Activated CD8-positive, alpha-beta memory T cell treated with anti-CD3 and anti-CD28 coated beads, Interleukin-2, amount 50 U/mL, for 4 hours (primary cell): Measurements from ENCODE around the gene MUC5B.
A peak's percentile ranks its signal among the peaks of the same experiment; 100 is the strongest.

Experiments
- DNase-seq: peaks from one replicate; pipeline ENCODE4 v3.0.0-alpha.2; 2020

The MUC5B gene

DNA sequence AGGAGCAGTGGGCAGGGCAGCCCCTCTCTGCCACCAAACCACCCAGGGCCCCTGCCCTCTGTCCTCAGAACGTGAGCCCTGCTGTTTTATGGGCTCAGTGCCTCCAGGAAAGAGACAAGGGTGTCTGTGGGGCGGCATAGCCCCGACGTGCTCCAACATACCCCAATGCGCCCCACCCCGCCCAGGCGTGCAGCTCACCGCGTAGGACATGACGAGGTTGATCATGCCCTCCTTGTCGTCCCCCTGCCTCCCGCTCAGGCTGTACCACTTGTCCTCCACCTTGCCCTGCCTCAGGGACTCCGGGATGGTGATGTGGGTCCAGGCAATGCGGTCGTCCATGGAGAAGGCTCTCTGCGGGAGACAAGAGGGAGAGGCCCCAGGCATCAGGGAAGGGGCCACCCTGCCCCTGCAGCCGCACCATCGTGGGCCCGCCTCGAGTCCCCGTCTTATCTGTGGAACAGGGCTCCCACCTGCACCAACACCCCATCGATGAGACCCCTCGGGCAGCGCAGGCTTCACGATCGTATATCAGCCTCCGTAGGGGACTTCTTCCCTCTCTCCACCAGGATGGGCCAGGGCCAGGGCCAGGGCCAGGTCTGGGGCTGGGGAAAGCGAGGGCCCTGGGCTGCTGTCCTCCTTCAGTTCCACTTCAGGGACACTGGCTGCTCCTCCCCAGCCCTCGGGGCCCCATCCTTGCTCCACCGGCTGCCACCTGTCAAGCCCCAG, 65.7 kb downstream of the MUC5B start:
- no peak for DNase-seq

- no peak for DNase-seq
Observed at GRCh38 chr11:1289211-1289935, 66.5 kb downstream of the MUC5B start.

DNA sequence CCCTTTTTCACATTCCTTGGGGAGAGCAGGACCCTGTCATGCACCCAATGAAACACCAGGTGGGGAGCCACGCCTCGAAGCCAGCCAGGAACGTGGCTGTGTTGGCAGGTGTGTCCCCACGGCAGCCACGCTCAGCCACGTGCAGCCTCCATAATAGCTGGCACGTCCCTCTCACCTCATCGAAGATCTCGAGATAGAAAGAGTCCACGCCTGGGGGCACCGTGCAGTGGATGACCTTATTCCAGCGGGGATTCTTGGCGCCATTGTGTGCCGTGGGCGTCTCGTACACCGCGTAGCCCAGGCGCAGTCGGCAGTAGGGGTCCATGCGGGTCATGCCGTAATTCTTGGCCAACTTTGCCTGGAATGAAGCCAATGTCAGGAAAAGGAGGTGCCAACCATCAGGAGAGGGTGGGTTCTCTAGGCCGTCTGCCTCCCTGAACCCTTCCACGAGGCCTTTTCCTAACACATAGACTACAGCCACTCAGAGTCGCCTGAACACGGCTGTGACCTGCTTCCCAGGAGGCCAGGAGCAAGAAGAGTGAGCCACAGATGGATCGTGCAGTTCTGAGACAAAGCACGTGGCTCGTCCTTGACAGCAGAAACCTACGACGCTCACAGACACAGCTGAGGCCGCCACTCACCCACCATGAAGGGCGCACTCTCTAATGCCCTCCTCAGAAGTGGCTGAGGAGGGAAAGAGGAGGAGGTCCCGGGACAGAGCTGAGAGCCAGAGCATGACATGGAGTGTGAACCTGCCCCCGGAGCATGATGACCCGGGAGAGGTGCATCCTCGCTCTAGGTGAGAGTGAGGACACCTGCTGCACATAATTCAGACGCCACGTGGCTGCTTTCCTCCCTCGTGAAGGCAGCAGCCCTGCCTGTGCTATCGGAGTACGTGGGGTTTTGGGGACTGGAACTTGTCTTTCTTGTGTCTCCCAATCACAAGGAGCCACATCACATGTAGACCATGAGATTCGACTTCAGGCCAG, 67.5 kb downstream of the MUC5B start:
- DNase-seq = no peak

DNA sequence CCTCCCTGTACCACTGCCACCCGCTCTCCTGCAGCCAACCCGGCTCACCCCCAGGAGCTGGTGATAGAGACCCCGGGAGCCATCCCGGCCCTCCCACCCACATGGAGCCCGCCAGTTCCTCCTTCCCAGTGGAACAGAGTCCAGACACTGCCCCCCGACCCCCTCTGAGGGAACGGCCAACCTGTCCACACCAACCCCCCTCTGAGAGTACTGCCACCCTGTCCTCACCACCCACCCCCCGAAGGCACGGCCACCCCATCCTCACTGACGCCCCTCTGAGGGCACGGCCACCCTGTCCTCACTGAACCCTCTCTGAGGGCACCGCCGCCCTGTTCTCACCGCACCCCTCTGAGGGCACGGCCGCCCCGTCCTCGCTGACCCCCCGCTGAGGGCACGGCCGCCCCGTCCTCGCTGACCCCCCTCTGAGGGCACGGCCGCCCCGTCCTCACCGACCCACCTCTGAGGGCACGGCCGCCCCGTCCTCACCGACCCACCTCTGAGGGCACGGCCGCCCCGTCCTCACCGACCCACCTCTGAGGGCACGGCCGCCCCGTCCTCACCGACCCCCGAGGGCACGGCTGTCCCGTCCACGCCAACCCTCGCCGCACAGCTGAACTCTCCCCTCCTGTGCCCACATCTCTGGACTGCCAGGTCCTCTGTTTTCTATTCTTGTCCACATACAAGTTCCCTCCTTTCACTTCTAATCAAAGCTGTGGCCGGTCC, 68.6 kb downstream of the MUC5B start:
- peak; percentile 3 for DNase-seq

DNA sequence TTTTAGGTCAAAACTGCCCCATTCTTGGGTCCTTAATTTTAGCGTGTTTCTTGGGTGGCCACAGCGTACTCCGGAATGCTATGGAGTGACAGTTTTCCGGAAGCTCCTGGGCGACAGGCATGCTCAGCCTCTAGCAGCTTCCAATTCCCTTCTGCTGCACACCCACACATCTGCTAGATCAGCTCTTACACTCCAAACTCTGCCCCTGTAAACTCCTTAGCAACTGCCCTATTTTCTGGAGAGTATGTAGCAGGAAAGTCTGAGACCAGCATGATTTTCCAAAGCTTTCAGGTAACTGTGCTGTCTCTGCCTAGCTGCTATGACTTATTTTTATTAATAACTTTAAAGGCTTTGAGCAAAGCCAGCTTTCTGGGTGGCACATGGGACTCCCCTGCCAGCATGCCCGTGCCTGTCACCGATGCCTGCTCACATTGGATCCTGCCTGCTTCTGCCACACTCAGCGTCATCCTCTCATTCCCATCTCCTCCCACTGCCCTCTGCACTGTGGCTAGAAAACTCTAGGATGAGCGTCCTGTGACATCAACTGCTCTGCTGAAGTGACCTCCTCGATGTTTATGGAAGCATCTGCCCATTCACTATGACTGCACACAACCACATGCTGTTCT, 69.3 kb downstream of the MUC5B start:
- no peak for DNase-seq

DNA sequence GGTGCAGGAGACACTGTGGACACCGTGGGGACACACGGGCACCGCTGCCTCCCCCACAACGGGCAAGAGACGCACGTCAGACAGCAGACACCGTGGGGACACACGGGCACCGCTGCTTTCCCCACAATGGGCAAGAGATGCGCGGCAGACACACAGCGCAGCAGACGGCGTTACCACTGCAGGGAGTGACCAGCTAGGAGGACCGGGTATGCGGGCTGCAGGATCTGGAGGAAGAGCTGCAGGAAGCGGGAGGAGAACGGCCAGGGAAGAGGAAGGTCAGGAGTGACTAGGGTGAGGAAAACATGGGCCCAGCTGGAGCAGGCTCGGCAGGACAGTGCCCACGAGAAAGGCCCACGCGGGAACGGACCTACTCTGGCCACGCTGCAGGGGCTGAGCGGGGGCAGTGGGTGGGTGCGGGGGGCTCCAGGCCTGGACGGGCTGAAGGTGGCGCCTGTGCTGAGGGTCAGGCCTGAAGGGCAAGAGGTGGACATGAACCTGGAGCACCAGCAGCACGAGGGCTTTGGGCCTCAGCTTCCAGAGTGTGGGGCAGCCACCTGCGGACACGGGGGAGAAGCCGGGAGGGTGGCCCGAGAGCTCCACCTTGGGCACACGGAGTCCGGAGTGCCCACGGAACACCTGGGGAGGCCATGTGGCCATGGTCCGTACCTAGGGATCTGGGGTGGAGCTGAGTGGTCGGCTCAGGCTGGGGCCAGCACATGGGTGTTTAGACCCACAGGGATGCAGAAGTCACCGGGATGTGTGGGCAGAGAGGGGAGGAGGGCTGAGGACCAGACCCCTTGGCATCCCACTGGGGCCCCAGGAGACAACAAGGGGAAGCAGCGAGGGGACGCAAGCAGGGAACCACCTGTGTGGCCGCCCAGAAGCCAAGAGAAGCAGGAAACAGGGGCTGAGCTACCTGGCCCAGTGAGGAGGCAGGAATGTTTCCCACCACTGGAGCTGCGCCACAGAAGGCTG, 70.1 kb downstream of the MUC5B start:
- DNase-seq = no peak

- DNase-seq = peak; percentile 15
Observed at GRCh38 chr11:1293619-1294015, 70.8 kb downstream of the MUC5B start.

DNA sequence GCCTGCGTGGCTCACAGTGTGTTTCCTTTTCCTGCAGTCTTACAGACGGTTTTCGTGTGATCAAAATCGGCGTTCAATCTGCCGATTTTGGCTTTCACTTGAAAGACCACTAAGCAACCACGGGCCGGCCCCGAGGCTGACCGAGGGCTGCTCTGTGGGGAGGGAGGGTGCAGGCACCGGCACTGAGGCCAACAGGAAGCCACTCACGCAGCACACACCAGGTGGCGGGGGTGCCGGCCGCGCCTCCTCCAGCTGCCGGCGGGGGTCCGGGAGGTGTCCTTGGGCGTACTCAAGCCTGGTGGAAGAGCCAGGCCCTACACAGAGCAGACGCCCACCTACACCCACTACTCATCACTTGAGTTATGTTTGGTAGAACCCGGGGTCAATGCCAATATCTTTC, 72.2 kb downstream of the MUC5B start:
- DNase-seq = peak; percentile 13

DNA sequence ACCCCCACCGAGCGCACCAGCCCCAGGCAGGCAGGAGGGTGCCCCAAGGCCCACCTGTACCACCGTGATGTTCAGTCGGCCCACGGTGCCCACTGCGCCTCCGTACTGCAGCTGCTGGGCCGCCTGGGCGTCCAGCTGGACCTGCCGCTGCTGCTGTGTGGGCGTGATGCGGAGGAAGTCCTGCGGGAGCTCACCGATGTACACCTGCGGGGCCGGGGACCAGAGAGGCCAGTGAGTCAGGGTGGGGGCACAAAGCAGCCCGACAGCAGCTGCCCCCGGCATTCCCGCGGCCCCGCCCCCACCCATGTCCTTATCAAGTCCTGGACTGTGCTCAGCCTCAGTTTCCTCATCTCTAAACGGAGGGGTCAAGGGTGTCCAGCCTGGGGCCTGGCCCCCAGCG, 72.7 kb downstream of the MUC5B start:
- DNase-seq = peak; percentile 13

GRCh38 chr11:1296287-1296686, 73.4 kb downstream of the MUC5B start:
- DNase-seq = peak; percentile 12

DNA sequence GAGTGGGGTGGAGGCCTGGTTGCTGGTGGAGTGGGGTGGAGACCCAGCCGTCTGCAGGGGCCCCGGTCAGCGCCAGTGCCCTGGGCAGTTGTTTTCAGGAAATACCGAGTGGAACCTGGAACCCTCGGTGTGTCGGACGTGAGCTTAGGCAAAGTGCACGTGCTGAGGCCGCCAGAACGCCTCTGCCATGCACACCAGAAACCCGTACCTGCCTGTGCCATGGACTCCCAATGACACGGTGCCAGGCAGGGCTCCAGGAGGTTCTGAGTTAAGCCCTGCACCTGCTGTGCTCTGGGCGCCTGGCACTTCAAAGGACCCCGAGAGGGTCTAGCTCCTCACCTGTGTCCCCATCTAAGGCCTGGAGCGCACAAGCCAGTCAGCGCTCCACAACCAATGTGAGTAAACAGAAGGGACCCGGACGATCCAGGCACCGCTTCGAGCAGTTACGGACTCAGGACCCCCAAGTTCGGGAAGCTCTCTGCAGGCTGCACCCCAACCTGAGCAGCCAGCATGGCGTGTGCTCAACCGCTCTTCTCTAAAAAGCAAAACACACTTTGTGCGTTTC, 74.2 kb downstream of the MUC5B start:
- peak; percentile 3 for DNase-seq

DNA sequence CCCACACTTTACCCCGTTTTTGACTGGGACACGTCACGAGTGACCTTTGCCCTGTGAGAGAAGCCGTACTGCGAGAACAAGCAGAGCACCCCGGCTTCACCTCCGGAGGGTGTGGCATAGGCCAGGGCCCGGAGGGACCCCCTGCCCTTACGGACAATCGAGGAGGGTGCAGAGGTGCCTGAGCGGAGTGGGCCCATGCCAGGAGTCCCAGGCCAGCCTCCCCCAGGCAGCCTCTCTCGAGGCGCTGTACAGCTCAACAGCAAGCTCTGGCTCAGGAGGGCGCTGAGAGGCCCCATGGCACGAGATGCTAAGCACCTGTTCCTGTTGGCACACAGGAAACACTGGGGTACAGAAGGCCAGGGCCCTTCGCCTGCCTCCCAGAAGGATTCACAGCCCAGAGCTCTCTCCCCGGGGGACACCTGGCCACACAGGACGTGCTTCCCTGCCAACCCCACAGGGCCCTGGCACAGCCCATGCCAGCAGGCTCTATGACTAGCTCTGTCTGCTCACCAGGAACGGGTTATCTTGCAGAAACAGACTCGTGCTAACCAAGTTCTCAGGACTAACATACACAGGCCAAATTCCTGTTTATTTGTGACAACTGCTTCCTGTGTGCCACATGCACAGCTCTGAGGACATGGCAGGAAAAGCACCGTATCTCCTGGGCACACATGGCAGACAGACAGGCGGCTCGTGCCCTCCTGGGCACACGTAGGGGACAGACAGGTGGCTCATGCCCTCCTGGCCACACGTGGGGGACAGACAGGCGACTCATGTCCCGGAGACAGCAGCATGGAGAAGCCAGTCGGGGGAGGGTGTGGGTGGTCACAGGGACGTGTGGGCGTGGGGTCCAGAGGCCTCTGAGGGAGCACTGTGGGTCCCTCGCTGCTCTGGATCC, 75.0 kb downstream of the MUC5B start:
- no peak for DNase-seq

- no peak for DNase-seq
Observed at GRCh38 chr11:1298695-1299492, 76.0 kb downstream of the MUC5B start.

- no peak for DNase-seq
Observed at GRCh38 chr11:1299621-1300020, 76.8 kb downstream of the MUC5B start.

- no peak for DNase-seq
Observed at GRCh38 chr11:1300121-1300520, 77.3 kb downstream of the MUC5B start.

GRCh38 chr11:1300569-1301187, 77.8 kb downstream of the MUC5B start:
- DNase-seq = no peak

GRCh38 chr11:1301220-1302000, 78.5 kb downstream of the MUC5B start:
- no peak for DNase-seq
